ENCODE data around the gene ZNF776.
"Not testable (repeated sequence)": the region's sequence is repeated elsewhere in the genome, so short reads cannot be mapped to it uniquely, and the experiment has no call there.

The ZNF776 gene

DNA sequence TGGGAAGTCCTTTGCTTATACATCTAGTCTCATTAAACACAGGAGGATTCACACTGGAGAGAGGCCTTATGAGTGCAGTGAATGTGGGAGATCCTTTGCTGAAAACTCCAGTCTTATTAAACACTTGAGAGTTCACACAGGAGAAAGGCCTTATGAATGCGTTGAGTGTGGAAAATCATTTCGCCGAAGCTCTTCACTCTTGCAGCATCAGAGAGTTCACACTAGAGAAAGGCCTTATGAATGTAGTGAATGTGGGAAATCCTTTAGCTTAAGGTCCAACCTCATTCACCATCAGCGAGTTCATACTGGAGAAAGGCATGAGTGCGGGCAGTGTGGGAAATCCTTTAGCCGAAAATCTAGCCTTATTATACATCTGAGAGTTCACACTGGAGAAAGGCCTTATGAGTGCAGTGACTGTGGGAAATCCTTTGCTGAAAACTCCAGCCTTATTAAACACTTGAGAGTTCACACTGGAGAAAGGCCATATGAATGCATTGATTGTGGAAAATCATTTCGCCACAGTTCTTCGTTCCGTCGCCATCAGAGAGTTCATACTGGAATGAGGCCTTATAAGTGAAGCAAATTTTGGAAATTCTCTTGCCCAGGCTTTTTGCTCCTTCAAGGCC lies 32.7 kb downstream of the ZNF776 start:
- no peak for DNase-seq

DNA sequence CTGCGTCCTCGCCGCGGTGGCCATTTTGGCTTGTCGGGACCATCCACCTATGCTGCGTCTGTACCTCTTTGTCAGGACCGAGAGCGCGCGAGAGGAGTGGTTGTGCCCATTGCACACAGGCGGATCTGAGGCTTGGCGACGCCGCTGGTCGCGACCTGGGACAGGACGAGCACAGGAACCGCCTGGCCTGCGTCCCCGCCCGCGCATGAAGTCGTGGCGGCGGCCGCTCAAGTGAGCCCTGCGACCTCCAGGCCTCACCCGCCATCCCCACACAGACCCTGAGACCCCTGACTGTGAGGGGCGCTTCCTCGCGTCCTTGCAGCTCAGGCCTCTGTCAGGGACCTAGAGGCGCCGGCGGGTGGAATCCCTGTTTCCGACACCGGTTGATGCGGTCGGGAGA lies 39.7 kb downstream of the ZNF776 start:
- no peak for DNase-seq

DNA sequence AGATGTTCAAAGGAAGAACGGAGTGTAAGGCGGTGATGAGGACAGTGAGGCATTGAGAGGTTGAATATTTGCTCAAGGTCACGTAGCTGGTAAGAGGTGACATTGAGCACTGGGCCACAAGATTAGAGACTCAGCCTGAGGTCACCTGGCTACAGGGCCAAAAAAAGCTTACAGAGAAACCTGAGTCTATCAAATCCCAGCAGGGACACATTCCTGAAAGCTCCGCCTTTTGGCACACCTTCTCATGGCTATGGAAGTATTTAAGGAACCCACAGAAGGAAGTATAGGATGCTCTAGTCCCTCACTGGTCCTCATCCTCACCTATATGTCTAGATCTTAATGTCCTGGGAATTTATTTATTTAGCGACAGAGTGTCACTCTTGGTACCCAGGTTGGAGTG lies 40.3 kb downstream of the ZNF776 start:
- DNase-seq = no peak

DNA sequence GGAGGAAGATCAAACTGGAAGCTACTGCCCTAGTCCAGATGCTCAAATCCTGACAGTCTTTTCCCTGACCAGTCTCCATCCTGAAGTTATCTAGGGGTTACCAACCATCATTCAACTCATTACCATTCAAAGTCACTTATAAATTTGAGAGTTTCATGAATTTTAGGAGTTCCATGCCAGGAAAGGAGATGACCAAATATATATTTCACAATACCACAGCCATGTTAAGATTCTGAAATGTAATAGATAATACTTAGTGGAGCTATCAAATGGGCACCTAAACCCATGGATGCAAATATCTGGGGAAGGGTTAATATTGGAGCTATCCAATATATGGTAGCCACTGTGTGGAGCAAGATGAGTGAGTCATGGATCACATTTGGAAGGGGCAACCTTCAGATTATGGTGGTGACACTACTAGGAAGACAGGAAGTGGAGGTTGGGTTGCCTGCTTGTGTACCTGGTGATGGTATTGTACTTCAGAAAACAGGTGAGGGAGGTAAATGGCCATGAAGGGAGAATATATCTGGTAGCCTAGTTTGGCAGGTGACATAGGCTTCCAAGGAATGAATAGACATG lies 41.6 kb downstream of the ZNF776 start:
- no peak for DNase-seq

DNA sequence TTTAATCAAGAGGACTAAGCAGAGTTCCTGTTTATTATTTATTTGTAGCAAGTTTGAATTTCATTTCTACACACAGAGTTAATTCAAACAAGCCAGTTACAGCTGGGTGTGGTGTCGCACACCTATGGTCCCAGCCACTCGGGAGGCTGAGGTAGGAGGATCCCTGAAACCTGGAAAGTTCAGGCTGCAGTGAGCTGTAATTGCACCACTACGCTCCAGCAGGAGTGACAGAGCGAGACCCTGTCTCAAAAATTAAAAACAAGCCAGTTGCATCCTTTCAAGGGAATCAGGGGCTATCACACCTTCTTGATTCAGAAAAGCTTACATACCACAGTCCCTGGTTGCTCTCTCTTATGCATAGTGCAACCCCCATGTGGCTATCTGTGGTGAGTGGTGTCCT lies 42.7 kb downstream of the ZNF776 start:
- no peak for DNase-seq

DNA sequence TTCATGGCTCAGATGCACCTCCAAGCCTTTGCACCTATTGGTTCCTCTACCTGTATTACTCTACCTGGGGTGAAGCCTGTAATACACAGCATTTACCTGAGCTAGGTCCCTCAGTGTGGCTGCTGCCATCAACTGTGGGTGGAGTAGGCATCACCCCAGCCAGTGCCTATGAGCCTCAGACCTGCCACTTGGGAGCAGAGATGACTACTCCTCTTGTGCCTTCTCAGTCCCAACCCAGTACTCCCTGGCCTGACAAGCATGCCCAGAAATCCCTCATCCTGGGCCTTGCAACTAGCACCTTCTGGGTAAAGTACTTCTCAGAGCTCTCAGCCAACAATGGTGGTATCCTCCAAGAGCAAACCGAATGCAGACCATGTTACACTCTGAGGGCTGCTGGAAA lies 50.0 kb downstream of the ZNF776 start:
- not testable (repeated sequence) for DNase-seq

DNA sequence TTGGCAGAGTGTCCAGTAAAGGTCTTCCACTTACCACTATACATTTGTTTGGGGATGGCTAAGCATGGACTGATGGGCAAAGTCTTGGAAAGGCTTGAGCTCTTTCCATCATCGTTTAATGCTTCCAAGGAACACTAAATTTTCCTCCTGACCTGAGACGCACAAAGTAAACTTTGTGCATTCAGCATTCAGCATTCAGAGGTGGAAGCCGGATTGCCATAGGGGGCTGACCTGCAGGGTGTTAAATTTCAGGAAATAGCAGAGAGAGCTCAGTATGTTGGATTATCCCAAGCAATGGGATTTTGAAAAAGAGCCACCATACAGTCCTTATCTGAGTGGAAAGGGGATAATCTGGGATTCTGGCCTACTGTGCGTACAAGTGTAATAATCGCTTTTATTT lies 54.1 kb downstream of the ZNF776 start:
- DNase-seq = no peak

DNA sequence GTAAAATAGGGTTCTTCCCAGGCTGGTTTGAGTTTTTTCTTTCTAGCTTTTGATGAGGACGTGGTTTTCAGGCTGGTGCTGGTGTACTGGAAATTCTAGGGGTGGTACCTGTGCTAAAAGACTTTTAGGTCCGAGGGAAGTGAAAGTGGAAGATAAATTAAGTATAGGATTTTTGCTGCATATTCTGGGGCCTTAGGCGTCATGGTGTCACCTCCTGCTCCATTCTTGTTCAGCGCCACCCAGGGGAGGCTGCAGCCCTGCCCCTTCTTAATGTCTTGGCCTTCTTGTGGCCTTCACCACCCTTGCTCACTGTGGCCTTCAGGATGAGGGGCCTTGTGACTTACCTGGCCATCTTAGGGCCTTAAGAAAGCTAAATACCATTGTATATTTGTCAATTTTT lies 55.7 kb downstream of the ZNF776 start:
- no peak for DNase-seq

DNA sequence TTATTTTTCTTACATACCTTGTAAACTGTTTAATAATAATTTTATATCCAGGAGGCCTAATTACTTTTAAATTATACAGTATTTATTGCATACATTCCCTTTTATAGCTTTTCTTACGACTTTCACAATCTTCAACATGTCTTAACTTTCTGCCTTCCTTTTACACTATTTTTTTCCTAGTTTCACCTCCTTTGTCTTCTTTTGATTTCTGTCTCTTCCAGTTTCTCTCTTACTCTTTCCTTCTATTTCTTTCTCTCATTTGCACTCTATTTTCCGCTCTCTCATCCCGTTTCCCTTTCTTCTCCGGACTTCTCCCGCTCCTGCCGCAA lies 56.6 kb downstream of the ZNF776 start:
- DNase-seq = no peak

DNA sequence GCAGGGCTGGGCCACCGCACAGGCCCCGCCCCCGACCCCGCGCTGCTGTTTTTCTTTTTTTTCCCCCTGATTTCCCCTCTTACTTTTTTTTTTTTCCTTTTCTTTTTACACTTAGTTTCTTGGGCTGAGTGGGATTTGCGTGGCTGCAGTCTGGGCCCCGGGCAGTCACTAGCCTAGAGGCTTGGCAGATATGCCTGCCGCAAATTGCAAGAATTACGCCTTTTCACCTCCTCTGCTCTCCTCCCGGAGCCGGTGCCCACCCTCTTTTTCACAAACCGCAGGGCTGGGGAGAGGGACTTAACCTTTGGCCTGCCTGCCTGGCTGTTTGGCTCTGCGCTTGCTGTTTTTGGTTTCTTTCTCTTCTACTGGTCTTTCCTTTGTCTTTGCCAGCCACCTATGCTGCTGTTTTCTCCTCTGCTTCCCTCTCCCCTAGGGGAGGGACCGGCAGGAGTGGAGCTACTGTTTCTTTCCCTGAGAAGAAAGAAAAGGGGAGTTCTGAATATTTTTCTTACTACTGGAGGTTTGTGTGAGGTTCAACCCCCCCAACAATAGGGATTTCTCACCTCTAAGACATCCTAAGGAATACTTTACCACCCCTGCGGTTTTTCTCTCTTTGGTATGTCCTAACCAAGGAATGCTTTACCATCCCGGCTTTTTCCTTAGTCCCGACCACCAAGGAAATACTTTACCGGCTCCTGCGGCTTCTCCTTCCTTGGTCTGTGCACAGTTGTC lies 57.1 kb downstream of the ZNF776 start:
- DNase-seq = no peak

DNA sequence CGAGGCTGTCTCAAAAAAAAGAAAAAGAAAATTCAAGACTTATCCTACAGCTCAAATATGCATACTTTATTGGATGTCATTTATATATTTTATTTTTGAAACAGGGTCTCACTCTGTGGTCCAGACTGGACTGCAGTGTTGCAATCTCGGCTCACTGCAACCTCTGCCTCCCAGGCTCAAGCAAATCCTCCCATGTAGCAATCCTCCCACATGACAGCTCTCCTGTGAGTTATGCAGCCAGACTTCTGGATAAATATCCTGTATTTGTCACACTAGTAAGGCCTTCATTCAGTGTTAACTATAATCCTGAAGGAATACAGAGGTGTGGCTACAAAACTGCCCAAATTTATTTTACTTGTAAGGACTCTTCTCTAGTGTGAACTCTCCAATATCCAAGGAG lies 60.9 kb downstream of the ZNF776 start:
- no peak for DNase-seq
